MM.1S (cell line): ENCODE results near the gene C16orf87.

Source experiments
- DNase-seq: peaks from one replicate; pipeline ENCODE4 v3.0.0-alpha.2; 2015
- H2AFZ ChIP-seq: fragments of 300-600 bp; sonication (generic); 2 replicates; pipeline ENCODE4 v1.6.0; 2016; ENCODE audit warnings: antibody characterized with exemption, low read length
- H3F3A ChIP-seq: fragments of 300-600 bp; sonication (generic); 2 replicates; pipeline ENCODE4 v1.6.1; 2016; ENCODE audit warnings: mild to moderate bottlenecking, antibody characterized with exemption, low read length, moderate library complexity, mixed read lengths; ENCODE audit not compliant: insufficient read depth
- H3K27ac ChIP-seq: fragments of 300-600 bp; sonication (generic); 2 replicates; pipeline ENCODE4 v1.5.1; 2016; ENCODE audit warnings: mild to moderate bottlenecking, low read length
- H3K27me3 ChIP-seq: fragments of 300-600 bp; sonication (generic); replicated peaks from 2 replicates; pipeline ENCODE4 v1.6.0; 2016; ENCODE audit warnings: low read length; ENCODE audit not compliant: insufficient read depth
- H3K36me3 ChIP-seq: fragments of 300-600 bp; sonication (generic); replicated peaks from 2 replicates; pipeline ENCODE4 v1.6.1; 2016; ENCODE audit warnings: mild to moderate bottlenecking, low read length, mixed read lengths; ENCODE audit not compliant: insufficient read depth
- H3K4me1 ChIP-seq: fragments of 300-600 bp; sonication (generic); 2 replicates; pipeline ENCODE4 v1.6.1; 2016; ENCODE audit warnings: low read length, mixed read lengths
- H3K4me2 ChIP-seq: fragments of 300-600 bp; sonication (generic); 2 replicates; pipeline ENCODE4 v1.6.0; 2016; ENCODE audit warnings: low read depth, low read length
- H3K4me3 ChIP-seq: fragments of 300-600 bp; sonication (generic); 2 replicates; pipeline ENCODE4 v1.5.1; 2016; ENCODE audit warnings: low read length, mixed read lengths
- H3K79me2 ChIP-seq: fragments of 300-600 bp; sonication (generic); 2 replicates; pipeline ENCODE4 v1.6.1; 2016; ENCODE audit warnings: mixed run types, low read length, mixed read lengths
- H3K9ac ChIP-seq: fragments of 300-600 bp; sonication (generic); 2 replicates; pipeline ENCODE4 v1.6.1; 2016; ENCODE audit warnings: low read length, mixed read lengths
- H3K9me2 ChIP-seq: fragments of 300-600 bp; sonication (generic); replicated peaks from 2 replicates; pipeline ENCODE4 v1.6.1; 2016; ENCODE audit warnings: mild to moderate bottlenecking, low read length, mixed read lengths; ENCODE audit not compliant: insufficient read depth
- H3K9me3 ChIP-seq: fragments of 300-600 bp; sonication (generic); replicated peaks from 2 replicates; pipeline ENCODE4 v1.6.1; 2016; ENCODE audit warnings: mild to moderate bottlenecking, low read length, mixed read lengths; ENCODE audit not compliant: insufficient read depth
- H4K20me1 ChIP-seq: fragments of 300-600 bp; sonication (generic); 2 replicates; pipeline ENCODE4 v1.6.1; 2016; ENCODE audit warnings: mild to moderate bottlenecking, low read length, moderate library complexity, mixed read lengths; ENCODE audit not compliant: insufficient read depth
- CTCF ChIP-seq: fragments of 300-600 bp; sonication (generic); IDR thresholded peaks from 2 replicates; pipeline ENCODE4 v1.5.1; 2016; ENCODE audit warnings: antibody characterized with exemption, low read length, mixed read lengths
- EZH2 ChIP-seq: fragments of 300-600 bp; sonication (generic); optimal IDR thresholded peaks from 2 replicates; pipeline ENCODE3; 2017; ENCODE audit warnings: low read depth, mild to moderate bottlenecking, antibody characterized with exemption, low read length, mixed read lengths
- EZH2phosphoT487 ChIP-seq: fragments of 300-600 bp; sonication (generic); IDR thresholded peaks from 2 replicates; pipeline ENCODE4 v1.6.1; 2018; ENCODE audit warnings: antibody characterized with exemption, low read length

C16orf87 gene

DNA sequence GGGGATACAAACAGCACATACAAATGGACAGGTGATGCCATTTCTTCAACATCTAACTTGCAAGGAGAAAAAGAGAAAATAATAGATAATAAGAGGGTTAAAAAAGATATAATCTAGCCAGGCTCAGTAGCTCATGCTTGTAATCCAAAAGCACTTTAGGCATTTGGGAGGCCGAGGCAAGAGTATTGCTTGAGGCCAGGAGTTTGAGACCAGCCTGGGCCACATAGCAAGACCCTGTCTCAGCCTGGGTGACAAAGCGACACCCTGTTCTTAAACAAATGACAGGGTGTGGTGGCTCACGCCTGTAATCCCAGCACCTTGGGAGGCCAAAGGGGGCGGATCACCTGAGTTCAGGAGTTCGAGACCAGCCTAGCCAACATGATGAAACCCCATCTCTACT lies 19.3 kb downstream of the C16orf87 start:
- Histone ChIP-seq H3F3A (no peaks in the 10 kb centered on the region), H3K9ac (no peak overlapping the region), H3K79me2 (peaks cover 63% of the 10 kb centered on the region), H3K4me2 (no peak overlapping the region), H3K36me3 (no peaks in the 10 kb centered on the region; the same call in 1 of the 2 replicates), H3K4me3 (no peak overlapping the region), H3K27ac (no peak overlapping the region), H3K27me3 (no peaks in the 10 kb centered on the region), H3K4me1 (no peaks in the 10 kb centered on the region), H3K9me3 (no peaks in the 10 kb centered on the region), H3K9me2 (no peaks in the 10 kb centered on the region), H4K20me1 (0 out of 2 replicates have a peak, but pooled peaks cover 4% of the 10 kb centered on the region), H2AFZ (no peak overlapping the region)
- no peak for TF ChIP-seq EZH2
- TF ChIP-seq CTCF = no peak
- TF ChIP-seq EZH2phosphoT487 = no peak
- DNase-seq = no peak

- no peaks in the 10 kb centered on the region; the same call in 1 of the 2 replicates for H3K36me3 ChIP-seq
- DNase-seq = no peak
- H3K9me2 ChIP-seq = no peaks in the 10 kb centered on the region
- H3K4me3 ChIP-seq = no peak overlapping the region
- no peak overlapping the region for H3K4me2 ChIP-seq
- no peak overlapping the region for H3K9ac ChIP-seq
- H3K27ac ChIP-seq = no peak overlapping the region
- H2AFZ ChIP-seq = no peak overlapping the region
- H3F3A ChIP-seq = no peaks in the 10 kb centered on the region
- H3K79me2 ChIP-seq = peaks cover 38% of the 10 kb centered on the region
- H4K20me1 ChIP-seq = 0 out of 2 replicates have a peak, but pooled peaks cover 4% of the 10 kb centered on the region
- TF ChIP-seq EZH2 (no peak), EZH2phosphoT487 (no peak), CTCF (no peak)
- no peaks in the 10 kb centered on the region for H3K27me3 ChIP-seq
- H3K9me3 ChIP-seq = no peaks in the 10 kb centered on the region
- H3K4me1 ChIP-seq = no peaks in the 10 kb centered on the region
These were observed 22.0 kb downstream of the C16orf87 start for GRCh38 chr16:46808997-46809396.

GRCh38 chr16:46807336-46807735 lies 23.6 kb downstream of the C16orf87 start:
- Histone ChIP-seq H3K27ac (no peak overlapping the region), H4K20me1 (0 out of 2 replicates have a peak, but pooled peaks cover 4% of the 10 kb centered on the region), H2AFZ (no peak overlapping the region), H3K36me3 (no peaks in the 10 kb centered on the region; the same call in 1 of the 2 replicates), H3K27me3 (no peaks in the 10 kb centered on the region), H3K79me2 (peaks cover 21% of the 10 kb centered on the region), H3K4me1 (no peaks in the 10 kb centered on the region), H3K9ac (no peak overlapping the region), H3K4me2 (no peak overlapping the region), H3K9me2 (no peaks in the 10 kb centered on the region), H3F3A (no peaks in the 10 kb centered on the region), H3K9me3 (no peaks in the 10 kb centered on the region), H3K4me3 (no peak overlapping the region)
- TF ChIP-seq EZH2 (no peak), CTCF (no peak), EZH2phosphoT487 (no peak)
- no peak for DNase-seq
